Small intestine (tissue), 7 donors: ENCODE data around the gene ZNF10. TPM values are rescaled to one million over a fixed set of nuclear protein-coding genes. Genes with fewer than 3 reads are reported as not detected.

Source experiments
- DNase-seq, 2 donors: peaks; one replicate each; pipeline versions ENCODE4 v3.0.0 to v3.0.0-alpha.2; 2013
- FAIRE-seq: peaks from 2 replicates; lab custom pipeline; 2012; peaks lifted over from hg19 to GRCh38; lab: Jason Lieb, UNC
- H3K27ac ChIP-seq, 3 donors: one replicate each; pipeline ENCODE4 v1.5.1; 2013; ENCODE audit warnings: low read length in 2 of 3, mild to moderate bottlenecking in 2 of 3, control low read depth in 1 of 3, inconsistent platforms in 1 of 3, low read depth in 1 of 3, moderate library complexity in 1 of 3
- H3K27me3 ChIP-seq, 3 donors: one replicate each; pipeline ENCODE4 v1.6.1; 2013; ENCODE audit warnings: low read length in 3 of 3, inconsistent platforms in 1 of 3; ENCODE audit not compliant: control insufficient read depth in 3 of 3, insufficient read depth in 3 of 3
- H3K36me3 ChIP-seq, 3 donors: one replicate each; pipeline ENCODE4 v1.6.1; 2013; ENCODE audit warnings: low read length in 3 of 3, inconsistent platforms in 1 of 3, low read depth in 1 of 3, mild to moderate bottlenecking in 1 of 3, moderate library complexity in 1 of 3; ENCODE audit not compliant: control insufficient read depth in 3 of 3, insufficient read depth in 2 of 3
- H3K4me1 ChIP-seq, 3 donors: one replicate each; pipeline ENCODE4 v1.6.1; 2013; ENCODE audit warnings: low read length in 2 of 3, inconsistent platforms in 1 of 3, low read depth in 1 of 3, mild to moderate bottlenecking in 1 of 3, moderate library complexity in 1 of 3; ENCODE audit not compliant: control insufficient read depth in 3 of 3, insufficient read depth in 2 of 3
- H3K4me3 ChIP-seq, 3 donors: one replicate each; pipeline ENCODE4 v1.5.1; 2013; ENCODE audit warnings: low read length in 3 of 3, control low read depth in 1 of 3, inconsistent platforms in 1 of 3, low read depth in 1 of 3, mild to moderate bottlenecking in 1 of 3, moderate library complexity in 1 of 3
- H3K9me3 ChIP-seq, 2 donors: one replicate each; pipeline ENCODE4 v1.6.1; 2013; ENCODE audit warnings: low read depth in 1 of 2, low read length in 1 of 2; ENCODE audit not compliant: control insufficient read depth in 2 of 2, insufficient read depth in 1 of 2
- whole genome bisulfite sequencing, 3 donors: extraction: QIAGEN DNeasy Blood & Tissue Kit; methylation state at CpG; one replicate each; pipeline ENCODE4 v1.1.7; 2013; 5-methylcytosine and 5-hydroxymethylcytosine counted together
- polyA plus RNA-seq, 4 donors: library from polyadenylated mRNA; stranded (reverse) in 3 of 4; unstranded in 1 of 4; fragments of 200-250 nt in 3 of 4; fragments of 120-200 nt in 1 of 4; gene quantifications; one replicate each; pipeline versions ENCODE4 v1.2.1 to v1.2.3, GENCODE V29; 2013
- donor health status: healthy with polysubstance abuse.
- donor health status: control.
- donor health status: control.
- donor health status: Bipolar disorder and iron deficiency.
- donor health status: healthy.

ZNF10 gene
- polyA plus RNA-seq, 4 donors, result 0.81 to 11.6 (median 2.3) TPM

DNA sequence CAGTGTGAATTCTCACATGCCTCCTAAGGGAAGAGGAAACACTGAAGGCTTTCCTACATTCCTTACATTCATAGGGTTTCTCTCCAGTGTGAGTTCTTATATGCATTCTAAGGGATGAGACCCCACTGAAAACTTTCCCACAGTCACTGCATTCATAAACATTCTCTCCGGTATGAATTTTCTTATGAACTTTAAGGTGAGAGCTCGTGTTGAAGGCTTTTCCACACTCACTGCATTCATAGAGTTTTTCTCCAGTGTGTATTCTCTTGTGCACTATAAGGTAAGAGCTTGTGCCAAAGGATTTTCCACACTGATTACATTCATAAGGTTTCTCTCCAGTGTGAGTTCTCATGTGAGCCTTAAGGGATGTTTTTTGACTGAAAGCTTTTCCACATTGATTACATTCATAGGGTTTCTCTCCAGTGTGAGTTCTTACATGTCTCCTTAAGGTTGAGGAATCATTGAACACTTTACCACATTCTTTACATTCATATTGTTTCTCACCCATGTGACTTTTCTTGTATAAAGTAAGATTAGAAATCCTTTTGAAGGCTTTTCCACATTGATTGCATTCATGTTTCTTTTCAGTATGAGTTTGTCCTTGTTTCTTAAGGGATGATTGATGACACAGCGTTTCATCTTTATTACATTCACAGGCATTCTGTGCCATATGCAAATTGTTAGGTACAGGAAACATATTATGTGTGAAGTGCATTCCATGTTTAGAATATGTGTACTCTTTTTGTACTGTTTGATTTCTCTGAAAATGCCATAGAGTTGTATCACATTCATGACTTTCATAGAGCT lies 9.8 kb upstream of the ZNF10 start:
- Histone ChIP-seq H3K9me3 (peaks cover 8 to 57% of the 10 kb centered on the region in 2 donors), H3K27me3 (no peaks in the 10 kb centered on the region), H3K4me1 (no peaks in the 10 kb centered on the region), H3K36me3 (peaks cover 5 to 9% (median 9%) of the 10 kb centered on the region in 3 donors), H3K4me3 (no peak overlapping the region), H3K27ac (no peak overlapping the region)
- WGBS, 3 donors, result 92 to 95% (median 92%) methylated on average over 3 of the region's 3 CpGs
- FAIRE-seq, result no peak
- no peak for DNase-seq

DNA sequence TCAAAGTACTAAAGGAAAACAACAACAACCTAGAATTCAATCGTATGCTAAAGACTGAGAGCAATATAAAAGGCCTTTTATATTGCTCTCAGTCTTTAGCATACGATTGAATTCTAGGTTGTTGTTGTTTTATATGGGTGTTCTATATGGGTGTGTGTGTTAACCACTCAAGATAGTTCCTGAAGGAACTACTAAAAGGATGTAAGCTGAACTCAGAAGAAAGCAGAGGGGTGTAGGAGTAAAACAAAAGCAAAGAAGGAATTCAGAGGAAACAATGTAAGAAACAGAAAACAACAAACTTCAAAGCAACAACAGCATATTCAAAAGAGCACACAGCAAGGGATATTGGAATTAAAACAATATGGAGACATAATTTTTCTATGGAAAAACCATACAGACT lies 5.8 kb upstream of the ZNF10 start:
- FAIRE-seq, result no peak
- no peaks in the 10 kb centered on the region for H3K4me1 ChIP-seq
- no peak for DNase-seq
- no peak overlapping the region for H3K27ac ChIP-seq
- peaks cover 9 to 13% (median 10%) of the 10 kb centered on the region in 3 donors for H3K36me3 ChIP-seq
- peaks cover 6 to 52% of the 10 kb centered on the region in 2 donors for H3K9me3 ChIP-seq
- WGBS, 3 donors, result 93 to 100% (median 98%) methylated on average over 2 of the region's 2 CpGs
- H3K27me3 ChIP-seq, result no peaks in the 10 kb centered on the region
- H3K4me3 ChIP-seq, result no peak overlapping the region

DNA sequence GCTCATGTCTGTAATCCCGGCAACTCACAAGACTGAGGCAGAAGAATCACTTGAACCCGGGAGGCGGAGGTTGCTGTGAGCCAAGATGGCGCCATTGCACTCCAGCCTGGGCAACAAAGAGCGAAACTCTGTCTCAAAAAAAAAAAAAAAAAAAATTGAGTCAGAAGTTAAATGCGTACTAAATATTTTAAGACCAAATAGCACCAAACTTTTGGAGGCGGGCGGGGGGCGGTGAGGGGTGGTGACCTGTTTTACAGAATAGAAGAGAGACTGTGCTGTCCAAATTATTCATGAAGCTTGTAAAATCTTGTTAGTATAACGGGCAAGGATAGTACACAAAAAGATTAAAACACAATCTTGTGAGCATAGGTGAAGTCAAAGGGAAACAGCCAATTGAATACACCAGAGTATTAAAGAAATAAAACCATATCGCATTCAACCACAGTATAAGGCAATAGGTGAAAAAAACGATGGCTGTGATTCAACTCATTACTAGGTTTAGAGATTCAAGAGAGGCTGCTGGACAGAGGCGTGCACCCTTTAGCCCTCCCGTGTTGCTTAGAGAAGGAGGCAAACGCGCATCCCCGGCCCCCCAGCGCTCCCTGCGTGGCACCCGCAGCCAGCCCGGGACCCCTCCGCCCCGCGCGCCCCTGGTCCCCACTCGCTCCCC lies 924 bp upstream of the ZNF10 start:
- H3K36me3 ChIP-seq, result peaks cover 0 to 10% (median 5%) of the 10 kb centered on the region in 3 donors
- DNase-seq, result peak in 1 of 2 donors; percentile 14
- H3K9me3 ChIP-seq, result peaks cover 2 to 50% of the 10 kb centered on the region in 2 donors
- WGBS, 3 donors, result 17 to 29% (median 24%) methylated on average over 25 to 26 of the region's 26 CpGs
- no peak for FAIRE-seq
- H3K27me3 ChIP-seq, result no peaks in the 10 kb centered on the region
- H3K27ac ChIP-seq, result peak overlapping the region; percentile 88 to 98 (median 93)
- peaks cover 0 to 3% (median 0%) of the 10 kb centered on the region in 3 donors for H3K4me1 ChIP-seq
- peak overlapping the region; percentile 73 to 89 (median 88) for H3K4me3 ChIP-seq

DNA sequence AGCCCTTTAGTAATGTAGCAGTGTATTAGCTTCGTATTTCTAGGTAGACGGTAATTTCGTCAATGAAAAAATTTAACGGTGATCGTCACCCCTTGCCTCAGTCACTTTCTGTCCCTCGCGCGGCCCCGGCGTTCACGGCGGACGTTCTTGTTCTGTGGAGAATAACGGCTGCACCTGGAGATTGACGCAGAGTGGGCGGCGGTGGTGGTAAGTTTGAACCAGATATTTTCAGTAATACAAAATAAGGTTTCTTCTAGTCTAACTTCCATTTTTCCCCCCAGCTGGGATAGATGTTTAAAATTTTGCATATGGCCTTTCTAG lies 341 bp downstream of the ZNF10 start:
- FAIRE-seq (no peak), DNase-seq (no peak)
- Histone ChIP-seq H3K4me1 (peaks cover 0 to 3% (median 0%) of the 10 kb centered on the region in 3 donors), H3K9me3 (peaks cover 2 to 52% of the 10 kb centered on the region in 2 donors), H3K27me3 (no peaks in the 10 kb centered on the region), H3K4me3 (peak overlapping the region; percentile 57 to 89 (median 73)), H3K36me3 (peaks cover 2 to 13% (median 6%) of the 10 kb centered on the region in 3 donors), H3K27ac (peak overlapping the region; percentile 88 to 98 (median 93))
- WGBS, 3 donors, result 0% methylated on average over 17 of the region's 17 CpGs

DNA sequence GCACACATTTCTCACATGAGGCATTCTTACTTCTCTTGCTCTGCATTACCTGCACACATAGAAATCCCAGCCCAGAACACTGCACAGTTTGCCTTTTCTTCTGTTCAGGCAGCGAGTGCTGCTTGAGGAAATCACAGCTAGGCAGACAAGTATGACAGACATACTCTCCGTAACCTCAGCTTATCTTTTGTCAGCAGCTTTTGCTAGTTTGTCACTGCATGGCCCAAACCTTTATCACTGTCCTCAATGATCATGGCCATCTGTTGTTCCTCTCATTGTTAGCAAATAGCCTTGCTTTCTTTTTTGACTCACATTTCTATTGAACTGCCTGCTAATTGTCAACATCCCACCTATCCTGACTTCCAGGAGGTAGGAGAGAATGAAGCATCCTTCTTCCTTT lies 5.3 kb downstream of the ZNF10 start:
- 91 to 98% (median 93%) methylated on average over 2 of the region's 2 CpGs for WGBS, 3 donors
- H3K9me3 ChIP-seq, result peaks cover 5 to 58% of the 10 kb centered on the region in 2 donors
- peaks cover 0 to 3% (median 0%) of the 10 kb centered on the region in 3 donors for H3K4me1 ChIP-seq
- DNase-seq (no peak), FAIRE-seq (no peak)
- no peak overlapping the region for H3K4me3 ChIP-seq
- H3K27ac ChIP-seq, result no peak overlapping the region
- H3K27me3 ChIP-seq, result no peaks in the 10 kb centered on the region
- H3K36me3 ChIP-seq, result peaks cover 10 to 24% (median 10%) of the 10 kb centered on the region in 3 donors

DNA sequence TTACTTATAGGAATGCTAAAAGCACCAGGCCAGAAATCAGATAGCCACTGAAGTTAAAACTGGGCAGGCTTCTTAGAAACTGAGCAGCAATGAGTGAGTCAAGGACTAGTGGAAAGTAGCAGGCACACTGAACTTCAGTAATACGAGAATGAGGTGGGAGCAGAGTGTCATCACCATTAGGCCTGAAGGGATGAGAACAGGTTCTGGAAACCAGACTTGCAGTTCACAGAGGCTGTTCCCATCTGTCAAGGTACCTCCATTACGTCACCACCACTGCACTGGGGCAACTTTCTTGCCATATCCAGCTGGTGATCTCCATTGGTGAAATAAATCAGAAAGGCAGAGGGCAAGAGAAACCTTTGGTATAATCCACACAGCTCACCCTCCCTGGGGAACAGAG lies 15.6 kb downstream of the ZNF10 start:
- H3K9me3 ChIP-seq, result peaks cover 4 to 48% of the 10 kb centered on the region in 2 donors

DNA sequence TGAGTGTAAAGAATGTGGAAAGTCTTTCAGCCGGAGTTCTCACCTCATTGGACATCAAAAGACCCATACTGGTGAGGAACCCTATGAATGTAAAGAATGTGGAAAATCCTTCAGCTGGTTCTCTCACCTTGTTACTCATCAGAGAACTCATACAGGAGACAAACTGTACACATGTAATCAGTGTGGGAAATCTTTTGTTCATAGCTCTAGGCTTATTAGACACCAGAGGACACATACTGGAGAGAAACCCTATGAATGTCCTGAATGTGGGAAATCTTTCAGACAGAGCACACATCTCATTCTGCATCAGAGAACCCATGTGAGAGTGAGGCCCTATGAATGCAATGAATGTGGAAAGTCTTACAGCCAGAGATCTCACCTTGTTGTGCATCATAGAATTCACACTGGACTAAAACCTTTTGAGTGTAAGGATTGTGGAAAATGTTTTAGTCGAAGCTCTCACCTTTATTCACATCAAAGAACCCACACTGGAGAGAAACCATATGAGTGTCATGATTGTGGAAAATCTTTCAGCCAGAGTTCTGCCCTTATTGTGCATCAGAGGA lies 25.8 kb downstream of the ZNF10 start:
- 95 to 100% (median 99%) methylated on average over 2 of the region's 2 CpGs for WGBS, 3 donors
- no peak overlapping the region for H3K4me3 ChIP-seq
- no peaks in the 10 kb centered on the region for H3K27me3 ChIP-seq
- peaks cover 6 to 50% of the 10 kb centered on the region in 2 donors for H3K9me3 ChIP-seq
- no peak overlapping the region for H3K27ac ChIP-seq
- peaks cover 16 to 26% (median 25%) of the 10 kb centered on the region in 3 donors for H3K36me3 ChIP-seq
- DNase-seq (no peak), FAIRE-seq (no peak)
- H3K4me1 ChIP-seq, result no peaks in the 10 kb centered on the region

More for the DNA sequence above, 15.6 kb downstream of the ZNF10 start:
- Histone ChIP-seq H3K27me3 (no peaks in the 10 kb centered on the region), H3K4me1 (no peaks in the 10 kb centered on the region), H3K36me3 (peaks cover 15 to 22% (median 22%) of the 10 kb centered on the region in 3 donors), H3K4me3 (no peak overlapping the region), H3K27ac (no peak overlapping the region)
- 95 to 100% (median 95%) methylated on average over 2 of the region's 2 CpGs for WGBS, 3 donors
- DNase-seq (no peak), FAIRE-seq (no peak)

DNA sequence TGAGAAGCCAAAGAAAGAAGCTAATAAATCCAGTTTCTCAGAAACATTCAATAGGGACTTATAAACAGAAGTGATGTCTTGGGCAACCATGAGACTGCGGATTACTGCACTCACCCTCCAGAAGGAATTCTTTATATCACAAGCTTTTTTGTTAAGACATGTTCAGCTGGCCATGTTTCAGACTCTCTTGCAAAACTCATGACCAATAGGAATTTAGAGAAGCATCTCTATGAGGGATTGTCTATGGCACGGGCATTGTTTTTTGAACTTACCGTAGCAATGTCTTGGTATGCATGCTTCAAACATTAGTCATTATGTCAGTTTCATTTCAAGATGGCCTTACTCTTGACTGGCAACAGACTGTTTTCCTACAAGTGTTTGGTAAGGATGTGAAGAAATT lies 35.3 kb downstream of the ZNF10 start:
- 85 to 98% (median 91%) methylated on average over 3 of the region's 3 CpGs for WGBS, 3 donors
- DNase-seq (no peak), FAIRE-seq (no peak)
- no peaks in the 10 kb centered on the region for H3K4me1 ChIP-seq
- no peak overlapping the region for H3K4me3 ChIP-seq
- peaks cover 0 to 39% of the 10 kb centered on the region in 2 donors for H3K9me3 ChIP-seq
- H3K36me3 ChIP-seq, result no peaks in the 10 kb centered on the region
- H3K27me3 ChIP-seq, result no peaks in the 10 kb centered on the region
- H3K27ac ChIP-seq, result no peak overlapping the region
